HG03066 (cell line): ENCODE measurements around the gene OTUD1.
"Not testable (repeated sequence)": the region's sequence is repeated elsewhere in the genome, so short reads cannot be mapped to it uniquely, and the experiment has no call there.

Experiments
- ATAC-seq: cut with Tn5 transposase; IDR thresholded peaks from one replicate; pipeline ENCODE4 v1.9.1; 2021; ENCODE audit warnings: low read depth; ENCODE audit not compliant: unreplicated experiment

The OTUD1 gene

GRCh38 chr10:23438547-23439451 lies at the start of gene OTUD1:
TSS of gene OTUD1 (plus strand) at chr10:23439075. CDS start at chr10:23439458, 383 bp downstream.
- peak; percentile 77 for ATAC-seq

- ATAC-seq: not testable (repeated sequence)
These were observed 48.5 kb upstream of the OTUD1 start for GRCh38 chr10:23390408-23390807.

- no peak for ATAC-seq
These were observed 48.1 kb upstream of the OTUD1 start for GRCh38 chr10:23390809-23391208.

GRCh38 chr10:23391821-23392220 lies 47.1 kb upstream of the OTUD1 start:
- ATAC-seq: no peak

GRCh38 chr10:23395017-23395416 lies 43.9 kb upstream of the OTUD1 start:
- ATAC-seq: no peak

- ATAC-seq: no peak
These were observed 42.2 kb upstream of the OTUD1 start for GRCh38 chr10:23396695-23397094.

GRCh38 chr10:23399701-23400144 lies 39.2 kb upstream of the OTUD1 start:
- no peak for ATAC-seq

- no peak for ATAC-seq
These were observed 36.0 kb upstream of the OTUD1 start for GRCh38 chr10:23402856-23403255.

- ATAC-seq: no peak
These were observed 35.6 kb upstream of the OTUD1 start for GRCh38 chr10:23403278-23403677.

- ATAC-seq: no peak
These were observed 35.2 kb upstream of the OTUD1 start for GRCh38 chr10:23403719-23404118.

- ATAC-seq: no peak
These were observed 34.4 kb upstream of the OTUD1 start for GRCh38 chr10:23404461-23404980.

GRCh38 chr10:23405540-23405939 lies 33.3 kb upstream of the OTUD1 start:
- ATAC-seq: no peak

GRCh38 chr10:23406409-23406808 lies 32.5 kb upstream of the OTUD1 start:
- ATAC-seq: no peak

- ATAC-seq: no peak
These were observed 30.4 kb upstream of the OTUD1 start for GRCh38 chr10:23408330-23408976.

- no peak for ATAC-seq
These were observed 26.7 kb upstream of the OTUD1 start for GRCh38 chr10:23412223-23412622.

GRCh38 chr10:23413629-23414089 lies 25.2 kb upstream of the OTUD1 start:
- peak; percentile 93 for ATAC-seq

GRCh38 chr10:23414658-23415057 lies 24.2 kb upstream of the OTUD1 start:
- no peak for ATAC-seq

- ATAC-seq: no peak
These were observed 21.6 kb upstream of the OTUD1 start for GRCh38 chr10:23417254-23417653.

- no peak for ATAC-seq
These were observed 20.7 kb upstream of the OTUD1 start for GRCh38 chr10:23418051-23418681.

GRCh38 chr10:23419201-23419600 lies 19.7 kb upstream of the OTUD1 start:
- no peak for ATAC-seq
